PFSK-1 (cell line): Measurements from ENCODE around the gene ITSN2.

Experiments used
- FOXP2 ChIP-seq: optimal IDR thresholded peaks from 2 replicates; pipeline ENCODE3; 2011; ENCODE audit warnings: borderline replicate concordance, control low read depth, inconsistent platforms; ENCODE audit not compliant: insufficient read depth; ENCODE audit errors: extremely low read length, extremely low read depth
- POLR2AphosphoS5 ChIP-seq: IDR thresholded peaks from 2 replicates; pipeline ENCODE4 v1.6.1; 2012; ENCODE audit warnings: low read depth, mild to moderate bottlenecking, control low read depth, low read length, moderate library complexity
- SIN3A ChIP-seq: IDR thresholded peaks from 2 replicates; pipeline ENCODE4 v1.6.1; 2012; ENCODE audit warnings: mild to moderate bottlenecking, low read length, moderate library complexity, borderline replicate concordance; ENCODE audit not compliant: insufficient read depth
- TAF1 ChIP-seq: IDR thresholded peaks from 2 replicates; pipeline ENCODE4 v1.6.1; 2012; ENCODE audit warnings: low read length, control low read depth, borderline replicate concordance; ENCODE audit not compliant: insufficient read depth
- TF ChIP-seq, protein P1 (sequence below), 2 experiments: IDR thresholded peaks; 2 replicates each; pipeline versions ENCODE4 v1.6.1 to v1.8.0; 2011 to 2012; ENCODE audit warnings: low read depth in 2 of 2, low read length in 2 of 2, control low read depth in 1 of 2, inconsistent platforms in 1 of 2, mild to moderate bottlenecking in 1 of 2, moderate library complexity in 1 of 2; ENCODE audit not compliant: insufficient read depth in 1 of 2

DNA sequence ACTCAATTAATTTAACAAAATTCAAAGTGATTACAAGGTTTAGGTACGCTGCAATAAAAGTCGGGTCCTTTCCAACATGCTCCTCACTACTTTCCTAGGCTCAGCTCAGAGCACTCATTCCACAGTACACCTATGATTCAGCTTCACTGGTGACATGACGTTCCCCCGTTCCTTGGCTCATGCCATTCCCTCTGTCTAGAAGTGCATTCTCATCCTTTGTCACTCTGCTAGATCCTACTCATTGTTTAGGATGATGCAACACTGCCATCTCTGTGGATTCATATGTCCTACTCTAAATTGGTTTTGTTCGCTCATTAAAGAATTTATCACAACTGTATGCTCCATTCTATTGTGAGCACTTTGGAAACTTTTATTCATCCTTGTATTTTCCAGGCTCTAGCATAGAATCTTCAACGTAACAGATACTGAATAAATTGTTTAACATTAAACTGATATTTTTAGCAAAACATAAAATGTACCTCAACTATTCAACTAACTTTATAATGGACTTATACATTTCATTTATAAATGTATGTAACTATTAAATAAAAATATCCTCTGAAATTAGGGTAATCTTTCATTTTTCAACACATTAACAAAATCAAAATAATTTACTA is 106.9 kb downstream of the ITSN2 start:
- TF ChIP-seq, protein P1, sequence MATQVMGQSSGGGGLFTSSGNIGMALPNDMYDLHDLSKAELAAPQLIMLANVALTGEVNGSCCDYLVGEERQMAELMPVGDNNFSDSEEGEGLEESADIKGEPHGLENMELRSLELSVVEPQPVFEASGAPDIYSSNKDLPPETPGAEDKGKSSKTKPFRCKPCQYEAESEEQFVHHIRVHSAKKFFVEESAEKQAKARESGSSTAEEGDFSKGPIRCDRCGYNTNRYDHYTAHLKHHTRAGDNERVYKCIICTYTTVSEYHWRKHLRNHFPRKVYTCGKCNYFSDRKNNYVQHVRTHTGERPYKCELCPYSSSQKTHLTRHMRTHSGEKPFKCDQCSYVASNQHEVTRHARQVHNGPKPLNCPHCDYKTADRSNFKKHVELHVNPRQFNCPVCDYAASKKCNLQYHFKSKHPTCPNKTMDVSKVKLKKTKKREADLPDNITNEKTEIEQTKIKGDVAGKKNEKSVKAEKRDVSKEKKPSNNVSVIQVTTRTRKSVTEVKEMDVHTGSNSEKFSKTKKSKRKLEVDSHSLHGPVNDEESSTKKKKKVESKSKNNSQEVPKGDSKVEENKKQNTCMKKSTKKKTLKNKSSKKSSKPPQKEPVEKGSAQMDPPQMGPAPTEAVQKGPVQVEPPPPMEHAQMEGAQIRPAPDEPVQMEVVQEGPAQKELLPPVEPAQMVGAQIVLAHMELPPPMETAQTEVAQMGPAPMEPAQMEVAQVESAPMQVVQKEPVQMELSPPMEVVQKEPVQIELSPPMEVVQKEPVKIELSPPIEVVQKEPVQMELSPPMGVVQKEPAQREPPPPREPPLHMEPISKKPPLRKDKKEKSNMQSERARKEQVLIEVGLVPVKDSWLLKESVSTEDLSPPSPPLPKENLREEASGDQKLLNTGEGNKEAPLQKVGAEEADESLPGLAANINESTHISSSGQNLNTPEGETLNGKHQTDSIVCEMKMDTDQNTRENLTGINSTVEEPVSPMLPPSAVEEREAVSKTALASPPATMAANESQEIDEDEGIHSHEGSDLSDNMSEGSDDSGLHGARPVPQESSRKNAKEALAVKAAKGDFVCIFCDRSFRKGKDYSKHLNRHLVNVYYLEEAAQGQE (IDR thresholded peaks at IDR 0.05; ENCODE audit: insufficient read depth in 1 of 2, low read depth in 2 of 2, low read length in 2 of 2) = no peak
- TF ChIP-seq TAF1 = no peak
- no peak for TF ChIP-seq SIN3A
- no peak for TF ChIP-seq POLR2AphosphoS5
- no peak for TF ChIP-seq FOXP2
